ENCODE measurements around the gene ELF4. TPM values are rescaled to one million over a fixed set of nuclear protein-coding genes. Genes with fewer than 3 reads are reported as not detected.

The ELF4 gene
- total RNA-seq, 1 donor from 2014 or later, result 26.6 TPM

DNA sequence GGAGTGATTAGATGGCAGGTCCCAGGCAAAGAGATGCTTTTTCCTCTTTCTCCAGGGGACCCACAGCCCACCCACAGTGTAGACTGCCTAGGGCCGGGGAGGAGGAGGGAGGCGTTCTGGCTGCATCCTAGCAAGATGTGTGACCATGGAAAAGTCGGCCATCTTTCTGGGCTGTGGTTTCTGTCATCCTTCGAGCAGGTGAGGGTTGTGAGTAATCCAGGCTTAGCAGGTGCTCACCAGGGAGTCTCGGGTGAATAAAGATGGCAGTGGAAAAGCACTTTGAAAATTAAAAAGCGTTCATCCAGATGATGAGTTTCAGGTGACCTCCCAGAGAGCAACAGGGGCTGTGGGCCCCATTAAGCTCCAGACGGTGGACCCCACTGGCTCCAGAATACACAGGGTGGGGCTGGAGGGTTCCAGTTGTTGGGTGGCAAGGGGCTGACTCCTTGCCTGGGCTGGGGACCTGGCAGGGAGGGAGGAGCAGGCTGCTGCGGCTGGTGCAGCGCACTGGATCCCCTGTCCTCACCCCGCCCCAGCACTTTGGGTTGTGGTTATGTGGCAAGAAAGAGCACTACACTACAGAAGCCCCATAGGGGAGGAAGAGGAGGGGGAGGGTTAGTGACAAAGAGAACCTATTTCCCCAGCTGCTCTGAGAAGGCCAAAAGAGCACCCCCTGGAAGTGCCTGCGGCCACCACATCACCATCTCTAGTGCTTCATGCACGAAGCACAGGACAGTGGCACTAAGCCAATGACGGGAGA, 23.7 kb downstream of the ELF4 start:
- Mint-ChIP-seq H3K27me3 (ENCODE audit: insufficient read depth) (no peaks in the 10 kb centered on the region), H3K4me1 (ENCODE audit: low read depth) (peaks cover 55% of the 10 kb centered on the region), H3K36me3 (ENCODE audit: low read depth) (peaks cover 4% of the 10 kb centered on the region), H3K27ac (peak overlapping the region; percentile 90), H3K9me3 (no peaks in the 10 kb centered on the region), H3K4me3 (peak overlapping the region; percentile 79)
- DNase-seq (ENCODE audit: low spot score), result peak; percentile 65
- intact Hi-C loops (cut with micrococcal nuclease), result loop anchor here (10.0 kb wide), 3 partner anchors 312 to 1738 kb away; partner anchors contain the start of genes ENOX2 and SASH3

- DNase-seq (ENCODE audit: low spot score), result no peak
- Mint-ChIP-seq H3K4me1 (ENCODE audit: low read depth) (peaks cover 59% of the 10 kb centered on the region), H3K4me3 (peak overlapping the region; percentile 79), H3K9me3 (no peaks in the 10 kb centered on the region), H3K27ac (peak overlapping the region; percentile 90), H3K27me3 (ENCODE audit: insufficient read depth) (no peaks in the 10 kb centered on the region), H3K36me3 (ENCODE audit: low read depth) (peaks cover 4% of the 10 kb centered on the region)
- intact Hi-C loops (cut with micrococcal nuclease), result loop anchor here (10.0 kb wide), 3 partner anchors 311 to 1739 kb away; partner anchors contain the start of genes ENOX2 and SASH3
Observed at GRCh38 chrX:130085551-130086446, 24.5 kb downstream of the ELF4 start.

GRCh38 chrX:130084631-130085237, 25.6 kb downstream of the ELF4 start:
- peak overlapping the region; percentile 79 for H3K4me3 Mint-ChIP-seq
- H3K27ac Mint-ChIP-seq, result peak overlapping the region; percentile 90
- no peaks in the 10 kb centered on the region for H3K9me3 Mint-ChIP-seq
- peaks cover 62% of the 10 kb centered on the region for H3K4me1 Mint-ChIP-seq (ENCODE audit: low read depth)
- H3K36me3 Mint-ChIP-seq (ENCODE audit: low read depth), result peaks cover 6% of the 10 kb centered on the region
- no peak for DNase-seq (ENCODE audit: low spot score)
- no peaks in the 10 kb centered on the region for H3K27me3 Mint-ChIP-seq (ENCODE audit: insufficient read depth)
- intact Hi-C loops (cut with micrococcal nuclease), result loop anchor here (5.0 to 10.0 kb wide), 5 partner anchors 258 to 1740 kb away; partner anchors contain the start of genes ENOX2, RBMX2 and SASH3

DNA sequence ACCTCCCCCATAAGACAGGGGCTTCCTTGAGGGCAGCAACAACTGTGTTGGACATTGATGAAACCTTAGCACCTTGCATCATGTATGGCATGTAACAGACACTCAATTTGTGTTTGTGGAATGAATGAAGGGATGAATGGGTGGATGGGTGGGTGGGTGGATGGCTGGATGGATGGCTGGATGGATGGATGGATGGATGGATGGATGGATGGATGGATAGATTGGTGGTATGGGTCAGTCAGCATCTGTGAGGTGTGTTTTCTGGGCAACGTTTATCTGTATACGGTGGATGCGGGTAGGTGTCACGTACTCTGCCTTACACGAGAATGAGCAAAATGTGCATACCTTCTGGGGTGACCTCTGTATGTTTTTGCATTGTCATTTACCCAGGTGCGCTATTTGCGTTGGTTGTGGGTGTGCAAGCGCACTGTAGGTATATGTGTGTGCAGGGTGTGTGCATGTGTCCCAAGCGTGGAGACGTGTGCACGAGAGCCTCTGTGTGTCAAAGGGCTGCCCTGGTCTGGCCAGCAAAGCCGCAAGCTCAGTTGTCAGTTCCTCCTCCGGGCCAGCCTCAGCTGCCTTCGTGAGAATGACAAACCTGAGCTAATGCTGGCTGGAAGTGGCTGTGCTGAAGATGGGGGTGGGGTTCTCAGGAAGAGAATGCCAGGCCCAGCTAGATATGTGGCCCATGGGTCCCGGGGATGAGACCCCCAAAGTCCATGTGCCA, 26.5 kb downstream of the ELF4 start:
- H3K4me1 Mint-ChIP-seq (ENCODE audit: low read depth), result peaks cover 62% of the 10 kb centered on the region
- no peaks in the 10 kb centered on the region for H3K27me3 Mint-ChIP-seq (ENCODE audit: insufficient read depth)
- intact Hi-C loops (cut with micrococcal nuclease), result loop anchor here (5.0 to 10.0 kb wide), 5 partner anchors 258 to 1741 kb away; partner anchors contain the start of genes ENOX2, RBMX2 and SASH3
- no peaks in the 10 kb centered on the region for H3K9me3 Mint-ChIP-seq
- DNase-seq (ENCODE audit: low spot score), result no peak
- peaks cover 10% of the 10 kb centered on the region for H3K36me3 Mint-ChIP-seq (ENCODE audit: low read depth)
- peak overlapping the region; percentile 79 for H3K4me3 Mint-ChIP-seq
- peak overlapping the region; percentile 90 for H3K27ac Mint-ChIP-seq

- Mint-ChIP-seq H3K4me1 (ENCODE audit: low read depth) (peaks cover 62% of the 10 kb centered on the region), H3K27me3 (ENCODE audit: insufficient read depth) (no peaks in the 10 kb centered on the region), H3K9me3 (no peaks in the 10 kb centered on the region), H3K27ac (peak overlapping the region; percentile 70), H3K36me3 (ENCODE audit: low read depth) (peaks cover 10% of the 10 kb centered on the region), H3K4me3 (peak overlapping the region; percentile 47)
- intact Hi-C loops (cut with micrococcal nuclease), result loop anchor here (5.0 to 10.0 kb wide), 5 partner anchors 259 to 1742 kb away; partner anchors contain the start of genes ENOX2, RBMX2 and SASH3
- DNase-seq (ENCODE audit: low spot score), result no peak
Observed at GRCh38 chrX:130083107-130083490, 27.2 kb downstream of the ELF4 start.

GRCh38 chrX:130082244-130083106, 27.8 kb downstream of the ELF4 start:
- peak overlapping the region; percentile 70 for H3K27ac Mint-ChIP-seq
- peak overlapping the region; percentile 47 for H3K4me3 Mint-ChIP-seq
- peaks cover 10% of the 10 kb centered on the region for H3K36me3 Mint-ChIP-seq (ENCODE audit: low read depth)
- peak; percentile 75 for DNase-seq (ENCODE audit: low spot score)
- intact Hi-C loops (cut with micrococcal nuclease), result loop anchor here (1.0 to 10.0 kb wide), 11 partner anchors 10 to 1742 kb away; partner anchors contain the start of genes AIFM1, ELF4, ENOX2 and RBMX2
- no peaks in the 10 kb centered on the region for H3K9me3 Mint-ChIP-seq
- H3K4me1 Mint-ChIP-seq (ENCODE audit: low read depth), result peaks cover 56% of the 10 kb centered on the region
- no peaks in the 10 kb centered on the region for H3K27me3 Mint-ChIP-seq (ENCODE audit: insufficient read depth)

GRCh38 chrX:130081421-130082045, 28.8 kb downstream of the ELF4 start:
- Mint-ChIP-seq H3K4me1 (ENCODE audit: low read depth) (peaks cover 49% of the 10 kb centered on the region), H3K27ac (peak overlapping the region; percentile 87), H3K27me3 (ENCODE audit: insufficient read depth) (no peaks in the 10 kb centered on the region), H3K4me3 (peak overlapping the region; percentile 6), H3K9me3 (no peaks in the 10 kb centered on the region), H3K36me3 (ENCODE audit: low read depth) (peaks cover 10% of the 10 kb centered on the region)
- DNase-seq (ENCODE audit: low spot score), result no peak
- intact Hi-C loops (cut with micrococcal nuclease), result loop anchor here (1.0 to 10.0 kb wide), 11 partner anchors 11 to 1743 kb away; partner anchors contain the start of genes AIFM1, ELF4, ENOX2 and RBMX2

DNA sequence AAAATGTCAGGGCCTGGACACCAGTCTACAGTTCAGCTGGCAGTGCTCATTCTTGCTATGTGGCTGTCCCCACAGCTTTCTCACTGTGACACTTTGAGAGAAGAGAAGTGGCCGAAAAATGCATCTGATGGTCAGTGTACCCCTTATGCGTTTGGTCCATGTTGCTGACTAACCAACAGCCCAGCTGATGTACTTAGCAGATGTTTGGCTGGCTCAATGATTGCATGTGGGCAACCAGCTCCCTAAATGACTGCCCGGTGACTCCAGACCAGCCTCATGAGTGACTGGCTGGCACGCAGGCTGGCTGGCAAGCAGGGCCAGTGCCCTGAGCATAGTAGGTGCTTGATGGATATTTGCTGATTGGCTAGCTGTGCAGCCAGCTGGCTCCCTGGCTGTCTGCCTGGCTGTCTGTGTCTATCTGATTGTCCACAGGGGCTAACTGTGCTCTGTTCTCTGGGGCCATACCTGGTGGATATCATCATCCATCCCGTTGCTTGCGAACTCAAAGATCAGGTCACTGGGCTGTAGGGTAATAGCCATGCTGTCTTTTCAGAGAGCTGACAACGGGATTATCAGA, 29.4 kb downstream of the ELF4 start:
- H3K4me3 Mint-ChIP-seq, result peak overlapping the region; percentile 6
- intact Hi-C loops (cut with micrococcal nuclease), result loop anchor here (5.0 to 10.0 kb wide), 5 partner anchors 261 to 1744 kb away; partner anchors contain the start of genes ENOX2, RBMX2 and SASH3
- no peak for DNase-seq (ENCODE audit: low spot score)
- H3K27ac Mint-ChIP-seq, result no peak overlapping the region
- H3K27me3 Mint-ChIP-seq (ENCODE audit: insufficient read depth), result no peaks in the 10 kb centered on the region
- peaks cover 43% of the 10 kb centered on the region for H3K4me1 Mint-ChIP-seq (ENCODE audit: low read depth)
- peaks cover 7% of the 10 kb centered on the region for H3K36me3 Mint-ChIP-seq (ENCODE audit: low read depth)
- no peaks in the 10 kb centered on the region for H3K9me3 Mint-ChIP-seq

DNA sequence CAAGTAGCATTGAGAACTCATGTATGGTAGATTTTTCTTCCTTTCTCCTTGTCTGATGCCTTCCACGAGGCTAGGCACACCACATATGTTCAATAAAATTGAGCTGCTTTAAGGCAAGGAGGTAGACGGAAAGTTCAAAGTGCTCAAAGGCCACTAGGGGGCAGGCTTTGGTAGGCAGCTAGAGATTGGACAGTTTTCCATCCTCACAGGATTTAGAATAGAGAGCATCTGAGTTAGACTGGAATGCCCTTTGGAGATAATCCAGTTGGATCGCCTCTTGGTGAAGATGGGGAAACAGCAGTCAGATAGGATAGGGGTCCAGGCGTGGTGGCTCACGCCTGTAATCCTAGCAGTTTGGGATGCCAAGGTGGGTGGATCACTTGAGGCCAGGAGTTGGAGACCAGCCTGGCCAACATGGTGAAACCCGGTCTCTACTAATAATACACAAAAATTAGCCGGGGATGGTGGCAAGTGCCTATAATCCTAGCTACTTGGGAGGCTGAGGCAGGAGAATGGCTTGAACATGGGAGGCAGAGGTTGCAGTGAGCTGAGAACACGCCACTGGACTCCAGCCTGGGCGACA, 30.4 kb downstream of the ELF4 start:
- DNase-seq (ENCODE audit: low spot score), result peak; percentile 19
- H3K4me1 Mint-ChIP-seq (ENCODE audit: low read depth), result peaks cover 33% of the 10 kb centered on the region
- no peak overlapping the region for H3K4me3 Mint-ChIP-seq
- H3K27me3 Mint-ChIP-seq (ENCODE audit: insufficient read depth), result no peaks in the 10 kb centered on the region
- peaks cover 10% of the 10 kb centered on the region for H3K36me3 Mint-ChIP-seq (ENCODE audit: low read depth)
- H3K9me3 Mint-ChIP-seq, result no peaks in the 10 kb centered on the region
- H3K27ac Mint-ChIP-seq, result peak overlapping the region; percentile 8
- intact Hi-C loops (cut with micrococcal nuclease), result loop anchor here (1.0 to 10.0 kb wide), 7 partner anchors 19 to 1745 kb away; partner anchors contain the start of genes ENOX2, RBMX2 and SASH3

- intact Hi-C loops (cut with micrococcal nuclease), result no loop called here
- Mint-ChIP-seq H3K27ac (no peak overlapping the region), H3K27me3 (ENCODE audit: insufficient read depth) (no peaks in the 10 kb centered on the region), H3K4me3 (no peak overlapping the region), H3K4me1 (ENCODE audit: low read depth) (peaks cover 8% of the 10 kb centered on the region), H3K36me3 (ENCODE audit: low read depth) (peaks cover 10% of the 10 kb centered on the region), H3K9me3 (no peaks in the 10 kb centered on the region)
- DNase-seq (ENCODE audit: low spot score), result no peak
Observed at GRCh38 chrX:130075777-130076176, 34.5 kb downstream of the ELF4 start.

Measured in activated T-helper 1 cell treated with anti-CD3 and anti-CD28 coated beads, Interleukin-12 subunit alpha, Interleukin-12 subunit beta, Interleukin-2, Interleukin-4 antibody, amounts not matched to agents 30 ng/mL and 10 ng/mL and 1 ng/mL, durations not matched to agents 14 hours and 24 hours and 36 hours (primary cell).